GM21381 (cell line): ENCODE results near the gene C17orf50.

Experiments
- ATAC-seq: cut with Tn5 transposase; IDR thresholded peaks from one replicate; pipeline ENCODE4 v1.9.1; 2021; ENCODE audit warnings: mild to moderate bottlenecking, moderate library complexity; ENCODE audit not compliant: unreplicated experiment

C17orf50 gene

DNA sequence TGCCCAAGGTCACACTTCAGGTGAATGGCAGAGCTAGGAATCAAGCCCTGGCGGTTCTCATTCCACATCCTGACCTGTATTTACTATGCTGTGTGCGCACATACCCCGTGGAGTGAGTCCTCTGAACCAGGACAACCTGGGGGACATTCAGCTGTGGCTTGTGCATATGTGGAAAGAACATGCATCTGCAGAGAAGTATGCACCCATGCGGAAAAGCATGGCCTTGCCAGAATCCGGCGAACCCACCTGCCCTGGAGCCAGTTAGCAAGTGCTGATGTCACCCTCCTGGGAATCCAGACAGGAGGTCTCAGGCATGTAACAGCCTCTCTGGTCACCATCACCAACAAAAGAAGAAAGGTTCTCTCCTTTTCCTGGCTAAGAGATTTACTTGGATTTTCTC is 27.3 kb upstream of the C17orf50 start:
- no peak for ATAC-seq

DNA sequence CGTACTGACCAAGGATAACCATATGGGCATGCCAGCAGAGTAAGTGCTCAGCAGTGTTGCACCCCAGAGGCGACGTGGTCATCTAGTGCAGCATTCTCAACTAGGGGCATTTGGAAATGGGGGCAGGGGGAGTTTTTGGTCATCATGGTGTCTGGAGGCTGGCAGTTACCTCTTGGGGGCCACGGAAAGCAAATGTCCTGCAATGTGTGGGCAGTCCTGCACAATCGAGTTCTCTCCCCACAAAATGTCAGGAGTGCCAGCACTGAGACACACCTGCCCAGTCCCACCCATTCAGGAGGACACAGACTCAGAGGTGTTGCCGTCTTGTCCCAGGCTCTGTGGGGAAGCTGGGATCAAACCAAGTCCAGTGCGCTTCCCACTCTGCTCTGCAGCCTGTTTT is 26.3 kb upstream of the C17orf50 start:
- no peak for ATAC-seq

DNA sequence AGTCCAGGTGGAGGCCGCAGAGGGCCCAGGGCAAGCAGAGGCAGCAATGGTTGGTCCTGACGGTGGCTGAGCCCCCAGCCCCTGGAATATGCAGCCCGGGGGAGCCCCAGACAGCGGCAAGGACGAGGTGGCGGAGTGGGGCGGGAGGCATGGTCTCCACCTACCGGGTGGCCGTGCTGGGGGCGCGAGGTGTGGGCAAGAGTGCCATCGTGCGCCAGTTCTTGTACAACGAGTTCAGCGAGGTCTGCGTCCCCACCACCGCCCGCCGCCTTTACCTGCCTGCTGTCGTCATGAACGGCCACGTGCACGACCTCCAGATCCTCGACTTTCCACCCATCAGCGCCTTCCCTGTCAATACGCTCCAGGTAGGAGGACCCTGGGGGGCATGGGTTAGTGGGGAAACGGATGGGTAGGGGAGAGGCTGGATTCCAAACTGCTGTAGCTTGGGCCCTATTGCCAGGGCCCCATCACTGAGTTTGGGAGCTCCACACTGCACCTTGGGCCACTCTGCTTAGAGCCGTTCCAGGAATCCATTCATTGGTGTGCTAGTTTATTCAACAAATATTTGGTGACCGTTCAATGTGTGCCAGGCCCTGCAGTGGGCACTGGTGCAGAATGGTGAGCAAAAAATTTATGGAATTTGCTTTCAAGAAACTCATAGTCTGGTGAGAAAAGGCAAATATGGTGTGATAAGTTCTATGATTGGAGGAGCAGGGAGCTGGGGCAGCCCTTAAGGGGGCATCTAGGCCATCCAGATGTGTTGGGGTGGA is 25.5 kb upstream of the C17orf50 start:
- ATAC-seq: no peak

DNA sequence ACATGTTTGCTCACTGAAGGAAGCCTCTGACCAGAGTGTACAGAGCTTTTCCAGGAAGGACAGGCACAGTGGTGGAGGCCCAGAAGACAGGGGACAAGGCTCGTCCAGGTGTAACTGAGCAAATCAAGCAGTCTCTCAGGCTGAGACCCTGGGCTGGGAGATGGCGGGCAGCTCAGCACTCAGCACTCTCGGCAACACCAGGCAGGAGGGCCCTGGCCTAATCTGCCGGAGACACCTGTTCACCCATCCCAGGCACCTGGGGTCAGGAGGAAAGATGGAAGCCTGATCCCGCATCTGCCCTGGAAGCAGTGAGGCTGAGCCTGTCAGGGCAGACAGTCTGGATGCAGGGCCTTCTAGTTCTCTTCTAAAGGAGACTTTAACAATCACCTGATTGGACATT is 24.5 kb upstream of the C17orf50 start:
- ATAC-seq: no peak

DNA sequence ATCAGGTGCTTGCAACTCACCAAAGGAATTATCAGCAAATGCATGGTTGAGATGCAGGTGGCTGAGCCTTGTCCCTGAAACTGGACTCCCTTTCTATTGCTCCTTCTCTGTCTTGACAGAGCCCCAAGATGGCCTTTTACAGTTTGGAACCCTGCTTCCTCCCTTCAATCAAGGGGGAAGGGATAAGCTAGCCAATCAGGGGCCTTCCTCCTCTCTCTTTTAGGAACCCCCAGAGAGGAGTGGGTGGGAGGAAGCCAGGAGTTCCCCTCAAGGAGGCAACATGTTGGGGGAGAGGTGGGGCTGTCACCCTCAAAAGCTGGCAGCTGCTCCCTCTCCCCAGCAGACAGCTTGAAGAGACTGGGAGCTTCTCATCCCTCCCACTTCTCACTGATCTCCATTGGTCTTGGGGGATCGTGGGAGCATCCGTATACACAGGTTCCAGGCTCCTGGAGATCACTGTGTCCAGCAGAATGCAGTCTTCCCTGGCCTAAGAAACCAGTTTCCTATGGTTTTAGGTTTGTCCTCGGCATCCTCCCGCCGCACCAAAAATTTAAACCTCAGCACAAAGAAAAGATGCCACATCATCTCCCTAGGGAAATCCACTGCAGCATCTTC is 22.1 kb upstream of the C17orf50 start:
- no peak for ATAC-seq

DNA sequence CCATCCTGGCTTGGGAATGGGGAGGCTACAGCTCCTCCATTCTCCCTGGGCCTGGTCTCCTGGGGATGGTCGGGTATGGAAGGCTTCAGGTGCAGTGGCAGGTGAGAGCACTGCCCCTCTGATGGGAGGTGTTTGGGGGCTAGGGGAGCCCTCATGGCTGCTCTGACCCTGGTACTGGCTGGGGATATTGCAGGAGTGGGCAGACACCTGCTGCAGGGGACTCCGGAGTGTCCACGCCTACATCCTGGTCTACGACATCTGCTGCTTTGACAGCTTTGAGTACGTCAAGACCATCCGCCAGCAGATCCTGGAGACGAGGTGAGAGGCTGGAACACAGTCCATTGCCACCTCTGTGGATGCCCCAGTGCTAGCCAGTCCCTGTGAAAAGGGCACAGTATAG is 20.5 kb upstream of the C17orf50 start:
- ATAC-seq: no peak

DNA sequence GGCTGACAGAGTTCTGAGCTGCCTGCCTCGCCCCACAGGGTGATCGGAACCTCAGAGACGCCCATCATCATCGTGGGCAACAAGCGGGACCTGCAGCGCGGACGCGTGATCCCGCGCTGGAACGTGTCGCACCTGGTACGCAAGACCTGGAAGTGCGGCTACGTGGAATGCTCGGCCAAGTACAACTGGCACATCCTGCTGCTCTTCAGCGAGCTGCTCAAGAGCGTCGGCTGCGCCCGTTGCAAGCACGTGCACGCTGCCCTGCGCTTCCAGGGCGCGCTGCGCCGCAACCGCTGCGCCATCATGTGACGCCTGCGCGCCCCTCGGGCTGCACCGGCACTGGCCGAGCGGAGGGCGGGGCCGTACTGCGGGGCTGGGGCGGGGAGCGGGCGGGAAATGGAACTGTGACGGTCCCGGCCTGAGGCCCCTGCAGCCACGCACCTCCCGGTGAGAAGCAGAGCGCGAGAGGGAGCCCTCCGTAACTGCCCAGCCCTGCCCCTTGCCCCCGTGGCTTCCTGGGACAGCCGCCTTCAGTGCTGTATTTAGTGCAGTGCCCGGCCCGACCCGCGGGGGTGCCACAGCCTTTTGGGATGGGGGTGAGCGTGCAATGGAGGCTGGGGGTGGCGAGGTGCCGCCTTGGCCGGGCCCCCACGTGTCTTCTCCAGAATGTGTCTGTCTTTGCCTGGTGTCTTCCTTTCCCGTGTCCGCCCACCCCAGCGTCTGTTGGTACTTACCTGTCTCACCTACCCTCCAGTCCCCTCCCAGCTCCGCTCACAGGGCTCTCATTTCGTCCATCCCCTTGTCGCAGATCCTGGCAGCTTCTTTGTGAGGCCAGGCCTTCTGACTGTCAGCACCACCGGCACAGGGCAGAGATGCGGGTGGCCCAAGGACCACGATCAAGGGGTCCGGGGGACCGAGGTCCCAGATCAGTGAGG is 19.4 kb upstream of the C17orf50 start:
- no peak for ATAC-seq

DNA sequence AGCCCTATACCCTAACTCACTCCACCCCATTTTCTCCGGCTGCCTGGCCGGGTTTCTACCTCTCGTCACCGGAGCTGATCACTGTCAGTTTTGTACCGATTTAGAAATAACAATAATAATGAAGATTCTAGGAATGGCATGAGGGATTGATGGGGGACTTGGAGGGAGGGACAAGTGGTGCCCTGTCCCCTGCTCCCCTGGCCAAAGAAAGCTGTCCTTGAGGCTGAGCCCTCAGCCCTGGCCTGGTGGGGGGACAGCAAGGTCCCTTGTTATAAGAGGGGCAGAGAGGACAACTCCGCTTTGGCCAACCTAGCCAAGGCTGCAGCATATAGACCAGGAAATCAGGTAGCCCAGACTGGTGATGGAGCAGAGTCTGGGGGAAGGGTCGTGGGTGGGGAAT is 18.2 kb upstream of the C17orf50 start:
- ATAC-seq: no peak

DNA sequence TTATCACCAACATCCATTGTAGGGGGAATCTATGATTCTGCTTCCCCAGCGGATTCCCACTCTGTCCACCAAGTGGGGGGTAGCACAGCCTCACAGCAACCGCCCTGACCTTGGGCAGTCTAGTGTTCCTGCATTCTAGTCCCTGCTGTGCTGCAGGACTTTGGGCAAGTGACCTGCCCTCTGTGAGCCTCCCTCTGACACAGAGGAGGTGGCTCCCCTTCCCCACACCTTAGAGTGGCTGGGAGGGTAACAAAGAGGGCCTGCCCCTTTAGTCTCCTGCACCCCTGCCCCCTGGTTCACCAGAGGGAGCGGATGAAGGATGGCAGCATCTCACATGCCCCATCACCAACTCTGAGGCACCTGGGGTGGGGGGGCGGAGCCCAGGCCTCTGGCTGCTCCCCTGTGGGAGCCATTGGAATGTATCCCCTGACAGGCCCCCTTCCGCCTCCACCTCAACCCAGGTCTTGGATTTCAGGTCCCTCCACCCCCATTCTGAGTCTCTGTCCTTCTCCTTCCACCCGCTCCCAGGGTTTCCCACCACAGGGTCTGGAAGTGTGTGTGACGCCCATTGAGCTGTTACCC is 17.7 kb upstream of the C17orf50 start:
- ATAC-seq: no peak

DNA sequence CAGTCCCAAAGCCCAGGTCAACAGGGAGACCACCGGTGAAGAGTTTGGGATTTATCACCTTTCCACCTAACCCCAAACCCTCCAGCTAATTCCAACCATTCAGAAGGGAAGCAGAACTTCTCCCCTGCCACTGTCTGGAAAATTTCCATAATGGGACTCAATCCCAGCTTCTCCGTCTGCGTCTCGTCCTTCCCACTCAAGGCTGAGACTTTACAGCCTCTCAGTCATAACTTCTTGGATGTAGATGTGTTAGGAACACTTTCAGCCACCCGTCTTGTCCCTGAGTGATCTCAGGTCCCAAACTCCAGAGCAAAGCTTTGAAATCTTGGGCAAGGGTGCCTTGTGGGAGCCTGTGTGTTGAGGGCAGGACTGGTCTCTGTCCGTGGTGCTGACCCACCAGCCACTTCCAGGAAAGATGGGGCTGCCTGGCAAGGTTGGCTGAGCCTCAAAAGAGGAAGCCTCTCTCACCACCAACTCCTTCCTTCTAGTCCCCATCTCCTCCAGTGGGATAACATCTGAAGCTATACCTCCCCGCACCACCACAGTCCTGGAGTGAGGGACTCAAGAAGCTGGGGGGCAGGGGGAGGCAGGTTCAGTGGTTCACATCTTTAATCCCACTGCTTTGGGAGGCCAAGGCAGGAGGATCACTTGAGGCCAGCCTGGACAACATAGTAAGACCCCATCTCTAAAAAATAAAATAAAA is 16.9 kb upstream of the C17orf50 start:
- ATAC-seq: no peak

DNA sequence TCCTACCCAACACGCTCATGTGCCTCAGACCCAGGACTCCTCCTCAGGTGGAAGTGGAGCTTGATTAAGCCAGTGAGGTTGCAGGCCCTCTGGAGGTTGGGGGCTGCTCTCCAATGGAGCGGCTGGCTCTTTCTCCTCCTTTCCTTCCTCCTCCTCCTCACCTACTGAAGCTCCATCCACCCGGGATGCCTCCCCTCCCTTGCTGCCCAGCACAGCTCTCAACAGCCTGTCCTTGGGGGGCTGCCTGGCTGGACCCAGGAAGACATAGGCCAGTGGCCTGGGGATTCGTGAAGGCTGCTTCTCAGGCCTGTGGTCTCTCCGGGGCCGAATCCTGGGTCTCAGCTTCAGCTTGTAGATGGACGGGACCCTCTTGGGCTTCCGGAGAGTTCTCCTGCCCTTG is 15.9 kb upstream of the C17orf50 start:
- no peak for ATAC-seq

DNA sequence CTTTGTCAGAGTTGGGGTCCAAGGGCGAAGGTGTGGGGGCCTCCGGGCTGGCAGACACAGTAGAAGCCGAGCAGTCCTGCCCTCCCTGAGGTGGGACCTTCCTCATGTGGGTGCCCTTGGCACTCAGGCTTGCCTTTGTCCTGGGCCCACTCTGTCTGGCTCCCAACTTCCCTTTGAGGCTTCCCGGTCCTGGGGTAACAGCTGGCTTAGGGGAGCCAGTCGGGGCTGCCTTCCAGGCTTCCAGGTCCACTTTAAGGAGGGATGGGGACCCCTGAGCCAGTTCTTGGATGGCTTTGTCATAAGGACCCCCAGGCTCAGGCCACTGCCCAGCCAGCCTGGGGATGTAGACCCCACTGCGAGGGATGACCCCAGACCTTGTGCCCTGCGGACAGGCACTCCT is 15.4 kb upstream of the C17orf50 start:
- no peak for ATAC-seq

DNA sequence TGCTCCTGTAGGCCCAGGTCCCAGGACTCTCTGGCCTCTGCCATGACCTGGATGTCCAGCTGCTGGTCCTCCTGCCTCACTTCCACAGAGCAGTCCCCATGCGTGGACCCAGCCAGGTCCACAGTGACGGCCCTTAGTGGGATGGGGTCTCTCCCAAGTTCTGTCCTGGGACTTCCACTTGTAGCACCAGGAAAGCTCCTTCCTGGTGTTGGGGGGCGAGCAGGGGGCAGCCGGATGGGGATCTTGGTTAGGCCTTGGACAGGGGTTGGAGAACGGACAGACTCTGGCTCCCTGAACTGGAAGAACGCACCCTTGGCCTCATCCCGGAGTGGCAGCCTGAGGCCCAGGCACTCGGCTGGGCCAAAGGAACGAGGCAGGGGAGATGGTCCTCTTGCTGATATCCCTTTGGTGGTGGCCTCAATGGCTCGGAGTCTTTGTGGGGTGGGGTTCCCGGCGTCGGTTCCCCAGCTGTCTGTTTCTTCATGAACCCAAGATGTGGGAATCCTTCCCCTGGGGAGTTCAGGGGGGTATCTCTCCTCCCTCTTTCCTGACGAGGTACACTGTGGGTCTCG is 14.9 kb upstream of the C17orf50 start:
- no peak for ATAC-seq

DNA sequence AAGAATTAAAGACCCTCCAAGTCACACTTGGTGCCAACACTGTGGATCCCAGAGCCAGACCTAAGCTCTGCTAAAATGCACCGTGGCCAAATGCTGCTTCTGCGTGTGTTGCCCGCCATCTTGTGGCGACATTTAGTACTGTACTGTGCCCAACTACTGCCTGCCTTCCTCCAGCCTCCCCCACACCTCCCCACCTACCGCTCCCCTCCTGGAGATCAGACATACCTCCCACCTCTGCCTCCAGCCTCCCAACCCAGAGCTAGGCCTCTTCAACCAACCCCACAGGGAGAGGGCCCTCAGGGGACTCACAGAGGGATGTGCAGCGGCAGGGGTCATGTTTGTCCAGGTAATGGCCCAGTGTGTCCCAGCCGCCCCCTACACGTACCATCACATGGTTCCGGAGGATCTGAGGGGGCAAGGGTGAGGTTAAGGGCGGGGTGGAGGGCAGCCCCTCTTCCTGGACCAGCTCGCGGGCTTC is 13.1 kb upstream of the C17orf50 start:
- ATAC-seq: no peak

DNA sequence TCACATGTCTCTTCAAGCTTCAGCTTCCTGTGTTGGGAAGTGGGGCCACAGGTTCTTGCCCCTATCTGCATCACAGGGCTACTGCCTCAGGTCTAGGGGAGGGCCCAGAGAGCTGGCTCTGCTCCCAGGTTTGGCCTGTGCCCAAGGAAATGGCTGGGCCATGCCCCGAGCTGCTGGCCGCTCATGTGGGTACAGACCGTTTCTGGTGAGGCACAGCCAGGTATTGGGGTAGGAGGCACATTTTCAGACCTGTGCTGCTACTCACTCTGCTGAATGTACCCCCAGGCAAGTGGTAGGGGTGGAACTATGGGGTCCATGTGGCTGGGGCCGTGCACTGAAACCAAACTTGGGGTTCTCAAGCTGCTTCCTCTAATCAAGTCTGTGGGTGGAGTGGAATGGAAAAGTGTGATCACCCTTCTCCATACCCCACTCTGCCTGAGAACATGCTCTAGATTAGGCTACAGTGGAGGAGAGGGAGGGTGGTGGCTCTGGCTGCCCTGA is 12.3 kb upstream of the C17orf50 start:
- ATAC-seq: no peak

DNA sequence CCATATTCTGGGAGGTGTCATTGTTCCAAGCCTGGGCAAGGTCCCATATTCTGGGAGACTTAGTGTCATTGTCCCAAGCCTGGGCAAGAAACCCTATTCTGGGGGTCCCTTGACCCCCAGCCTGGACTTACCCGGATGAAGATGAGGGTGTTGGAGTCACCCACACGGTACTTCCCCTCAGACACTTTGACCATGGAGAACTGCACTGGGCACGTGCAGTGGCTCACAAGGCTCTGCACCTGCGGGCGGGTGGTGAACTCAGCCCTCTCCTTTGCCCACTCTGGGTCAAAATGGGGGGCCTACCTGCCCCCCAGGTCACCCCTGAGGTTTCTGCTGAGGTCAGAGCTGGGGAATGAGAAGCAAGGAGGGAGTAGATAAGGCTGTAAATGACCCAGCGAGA is 11.7 kb upstream of the C17orf50 start:
- ATAC-seq: no peak

DNA sequence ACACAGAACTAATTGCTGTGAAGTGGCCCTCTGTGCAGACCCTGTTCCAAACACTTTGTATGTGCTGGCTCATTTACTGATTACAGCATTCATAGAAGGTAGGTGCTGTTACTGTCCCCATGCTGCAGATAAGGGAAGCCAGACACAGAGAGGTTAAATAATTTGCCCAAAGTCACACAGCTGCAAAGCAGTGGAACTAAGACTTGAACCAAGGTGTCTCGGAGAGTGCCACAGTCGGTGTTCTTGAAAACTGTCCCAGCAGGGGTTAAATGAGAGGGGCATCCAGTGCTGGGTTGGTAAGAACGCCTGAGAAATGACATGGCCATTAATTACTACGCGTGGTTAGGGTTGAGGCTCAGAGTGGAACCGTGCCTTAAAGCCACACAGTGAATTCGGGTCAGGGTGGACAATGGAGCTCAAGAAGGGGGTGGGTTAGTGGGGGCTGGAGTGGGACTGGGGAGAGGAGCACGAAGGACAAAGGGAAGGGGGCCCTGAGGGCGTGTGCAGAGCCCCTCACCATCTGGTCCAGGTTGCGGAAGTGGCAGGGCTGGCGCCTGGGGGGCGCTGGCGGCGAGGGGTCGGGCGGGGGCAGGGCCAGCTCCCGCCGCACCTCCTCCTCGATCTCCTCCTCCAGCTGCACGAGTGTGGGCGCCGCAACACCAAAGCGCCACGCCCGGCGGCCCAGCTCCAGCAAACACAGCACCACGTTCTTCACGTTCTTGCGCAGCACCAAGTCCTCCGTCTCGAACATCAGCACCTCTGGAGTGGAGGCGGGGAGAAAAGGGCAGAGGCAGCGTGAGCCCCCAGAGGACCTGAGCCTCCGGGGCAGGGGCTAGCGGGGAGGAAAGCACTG is 10.9 kb upstream of the C17orf50 start:
- ATAC-seq: no peak

DNA sequence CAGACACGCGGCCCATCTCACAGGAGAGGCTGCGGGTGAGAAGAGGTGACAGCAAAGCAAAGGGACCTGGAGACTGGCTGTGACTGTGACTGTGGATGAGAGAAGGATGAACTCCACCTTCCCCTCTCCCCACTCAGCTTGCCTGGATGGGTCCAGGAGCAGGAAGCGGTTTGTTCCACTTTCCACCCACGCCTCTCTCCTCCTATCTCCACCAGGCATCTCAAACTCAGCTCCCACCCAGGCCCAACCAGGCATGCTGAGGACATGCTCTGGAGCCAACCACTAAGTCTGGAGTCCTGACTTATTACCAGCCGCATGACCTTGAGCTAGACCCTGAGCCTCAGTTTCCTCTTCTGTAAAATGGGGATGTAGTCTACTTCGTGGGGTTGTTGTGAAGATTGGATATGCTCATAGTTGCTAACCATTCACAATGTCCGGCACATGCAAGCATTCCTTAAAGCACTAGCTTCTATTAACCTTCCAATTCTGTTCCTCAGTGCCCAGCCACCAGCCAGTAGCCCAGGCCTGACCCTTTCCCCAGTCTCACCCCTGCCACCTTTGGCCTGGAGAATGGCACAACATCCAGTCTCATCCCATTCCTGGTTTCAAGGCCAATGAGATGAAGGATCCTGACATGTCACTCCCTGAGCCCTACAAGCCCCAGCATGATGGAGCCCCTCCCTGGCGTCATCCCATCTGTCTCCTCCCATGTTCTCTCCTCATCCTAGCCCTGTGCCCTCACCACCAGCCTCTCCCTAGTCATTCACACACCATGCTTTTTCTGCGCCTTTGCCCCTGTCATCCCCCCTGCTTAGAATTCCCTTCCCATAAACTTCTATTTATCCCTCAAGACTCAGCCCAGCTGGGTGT is 9.9 kb upstream of the C17orf50 start:
- no peak for ATAC-seq
